Measurements from ENCODE around the gene SYNDIG1.
A peak's percentile ranks its signal among the peaks of the same experiment; 100 is the strongest.

The SYNDIG1 gene

DNA sequence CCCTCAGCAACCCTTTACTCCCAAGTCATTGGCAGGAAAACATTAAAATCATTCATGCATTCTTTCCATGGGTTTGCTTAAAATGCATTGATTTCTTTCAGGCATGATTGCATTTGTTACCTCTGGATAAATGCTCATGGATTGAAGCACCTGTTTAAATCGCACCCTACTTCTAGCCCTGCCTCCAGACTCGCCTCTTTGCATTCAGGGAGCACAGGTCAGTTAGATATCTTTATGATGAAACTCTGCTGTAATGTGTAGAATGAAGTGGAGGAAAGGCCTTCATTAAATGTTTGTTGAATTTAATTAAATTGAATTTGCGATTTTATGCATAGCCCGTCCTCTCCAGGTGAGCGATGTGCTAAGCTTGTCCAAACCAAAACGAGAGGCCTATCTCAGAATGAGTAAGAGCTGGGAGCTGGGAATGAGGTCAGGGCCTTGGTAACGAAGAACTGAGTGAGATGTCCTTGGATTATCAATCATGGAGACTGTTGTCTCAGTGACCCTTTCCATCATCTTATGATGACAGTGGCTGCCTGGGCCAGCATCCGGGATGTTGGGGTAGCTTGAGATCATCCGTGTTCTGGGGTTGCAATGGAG, 210.1 kb downstream of the SYNDIG1 start:
- DNase-seq, result no peak

GRCh38 chr20:24681634-24682495, 212.4 kb downstream of the SYNDIG1 start:
- DNase-seq, result no peak

- no peak for DNase-seq
Observed at GRCh38 chr20:24682496-24682985, 213.1 kb downstream of the SYNDIG1 start.

GRCh38 chr20:24683676-24684075, 214.2 kb downstream of the SYNDIG1 start:
- DNase-seq, result no peak

DNA sequence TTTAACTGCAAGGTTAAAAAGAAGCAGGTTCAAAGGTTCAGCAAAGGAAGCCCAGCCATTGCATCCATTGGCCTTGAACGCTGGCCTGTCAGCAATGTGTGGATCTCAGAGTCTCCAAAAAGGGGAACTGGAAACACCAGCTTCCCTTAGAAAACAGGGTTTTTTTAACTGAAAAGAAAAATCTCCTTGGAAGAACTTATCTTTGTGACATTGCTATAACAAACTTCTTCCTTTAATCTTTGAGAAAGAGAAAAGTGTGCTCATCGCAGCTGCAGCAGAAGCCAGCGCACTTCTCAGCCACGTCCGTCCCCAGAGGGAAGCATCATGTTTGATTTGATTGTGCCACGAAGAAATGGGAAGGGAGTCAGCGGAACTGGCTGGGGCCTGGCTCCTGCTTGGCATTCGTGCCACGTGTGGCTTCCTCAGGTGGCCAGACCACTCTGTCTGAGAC, 215.0 kb downstream of the SYNDIG1 start:
- peak; percentile 37 for DNase-seq

DNA sequence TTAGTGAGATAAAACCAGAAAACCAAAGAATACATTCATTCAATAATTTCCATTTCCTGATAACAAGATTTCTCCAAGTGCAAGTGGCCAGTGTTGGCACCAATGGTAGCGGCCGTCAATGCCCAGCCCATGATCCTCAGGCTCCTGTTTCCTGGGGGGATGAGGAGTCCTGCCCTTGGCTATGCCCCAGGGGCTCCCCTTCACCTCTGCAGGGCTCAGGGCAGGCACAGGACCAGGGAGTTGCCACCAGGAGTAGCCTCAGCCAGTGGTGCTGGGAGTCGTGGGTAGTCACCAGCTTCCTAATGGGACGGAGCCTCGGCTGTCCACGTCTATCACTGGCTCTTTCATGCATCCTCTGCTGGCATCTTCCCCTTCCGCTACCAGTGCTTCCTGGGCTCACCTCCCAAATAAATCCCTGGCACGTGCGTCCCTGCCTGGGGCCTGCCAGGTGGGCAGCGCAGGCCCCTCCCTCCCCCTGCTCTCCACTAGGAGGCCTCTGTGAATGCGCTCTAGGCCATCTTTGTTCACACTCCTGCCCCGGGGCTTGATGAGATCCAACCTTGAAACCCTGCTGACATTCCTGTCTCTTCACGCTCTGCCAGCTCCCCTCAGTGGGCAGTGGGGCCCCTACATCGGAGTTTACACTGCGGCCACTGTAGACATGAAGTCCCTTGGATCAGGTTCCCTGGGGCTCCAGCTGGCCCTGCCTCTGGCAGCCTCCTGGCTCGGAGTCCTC, 215.7 kb downstream of the SYNDIG1 start:
- DNase-seq, result no peak

- DNase-seq, result no peak
Observed at GRCh38 chr20:24685736-24686135, 216.3 kb downstream of the SYNDIG1 start.

DNA sequence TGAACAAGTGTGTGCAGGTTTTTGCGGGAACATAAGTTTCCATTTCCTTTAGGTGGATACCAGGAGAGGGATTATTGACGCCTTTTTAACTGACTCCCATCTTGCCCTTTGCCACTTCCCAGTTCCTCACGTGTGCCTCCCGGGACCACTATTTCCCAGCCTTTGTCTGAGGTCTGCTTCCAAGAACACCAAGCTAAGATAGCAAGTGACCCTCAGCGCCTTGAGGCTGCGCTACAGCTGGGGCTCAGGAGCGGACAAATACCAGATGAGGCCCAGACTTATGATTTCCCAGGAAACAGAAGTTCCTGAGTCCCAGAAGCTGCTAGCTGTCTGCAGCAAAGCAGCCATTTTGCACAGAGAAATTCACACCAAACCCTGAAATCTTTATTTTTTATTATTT, 216.7 kb downstream of the SYNDIG1 start:
- DNase-seq, result no peak

DNA sequence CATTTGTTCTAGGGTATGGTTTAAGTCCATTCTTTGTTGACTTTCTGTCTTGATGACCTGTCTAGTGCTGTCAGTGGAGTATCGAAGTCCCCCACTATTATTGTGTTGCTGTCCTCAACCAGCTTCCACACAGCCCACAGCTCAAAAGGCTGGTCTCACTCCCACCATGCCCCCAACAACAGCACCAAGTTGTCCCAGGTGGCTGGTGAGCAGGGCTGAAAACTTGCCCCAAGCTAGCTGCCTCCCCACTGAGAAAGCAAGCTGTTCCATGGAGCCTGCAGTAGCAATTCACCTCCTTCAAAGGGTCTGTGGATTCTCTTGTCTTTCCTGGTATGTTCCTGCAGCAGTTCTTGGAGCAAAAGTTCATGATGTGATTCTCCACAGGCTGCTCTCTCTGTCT, 221.0 kb downstream of the SYNDIG1 start:
- DNase-seq, result no peak

DNA sequence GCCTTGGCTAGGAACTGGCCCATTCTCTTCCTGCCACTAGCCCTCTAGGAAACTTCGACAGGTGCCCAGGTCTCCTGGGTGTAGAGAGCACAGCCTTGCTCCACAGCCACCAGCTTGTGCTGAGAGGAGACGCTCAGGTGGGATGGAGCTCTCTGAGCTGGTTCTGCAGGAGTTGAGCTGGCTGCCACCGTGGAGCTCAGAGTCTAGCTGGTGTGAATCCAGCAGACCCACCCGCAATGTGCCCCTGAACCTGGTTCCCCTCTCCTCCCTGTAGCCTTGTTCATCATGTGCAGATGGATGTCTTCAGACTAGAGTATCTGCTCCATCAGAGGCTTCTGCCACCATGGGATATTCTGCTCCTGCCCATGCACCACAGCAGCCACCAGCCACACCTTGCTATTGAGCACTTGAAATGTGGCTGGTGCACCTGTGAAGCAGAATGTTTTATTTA, 222.5 kb downstream of the SYNDIG1 start:
- no peak for DNase-seq

- no peak for DNase-seq
Observed at GRCh38 chr20:24692446-24693200, 223.2 kb downstream of the SYNDIG1 start.

- no peak for DNase-seq
Observed at GRCh38 chr20:24693466-24694156, 224.2 kb downstream of the SYNDIG1 start.

- no peak for DNase-seq
Observed at GRCh38 chr20:24694157-24694726, 224.8 kb downstream of the SYNDIG1 start.

DNA sequence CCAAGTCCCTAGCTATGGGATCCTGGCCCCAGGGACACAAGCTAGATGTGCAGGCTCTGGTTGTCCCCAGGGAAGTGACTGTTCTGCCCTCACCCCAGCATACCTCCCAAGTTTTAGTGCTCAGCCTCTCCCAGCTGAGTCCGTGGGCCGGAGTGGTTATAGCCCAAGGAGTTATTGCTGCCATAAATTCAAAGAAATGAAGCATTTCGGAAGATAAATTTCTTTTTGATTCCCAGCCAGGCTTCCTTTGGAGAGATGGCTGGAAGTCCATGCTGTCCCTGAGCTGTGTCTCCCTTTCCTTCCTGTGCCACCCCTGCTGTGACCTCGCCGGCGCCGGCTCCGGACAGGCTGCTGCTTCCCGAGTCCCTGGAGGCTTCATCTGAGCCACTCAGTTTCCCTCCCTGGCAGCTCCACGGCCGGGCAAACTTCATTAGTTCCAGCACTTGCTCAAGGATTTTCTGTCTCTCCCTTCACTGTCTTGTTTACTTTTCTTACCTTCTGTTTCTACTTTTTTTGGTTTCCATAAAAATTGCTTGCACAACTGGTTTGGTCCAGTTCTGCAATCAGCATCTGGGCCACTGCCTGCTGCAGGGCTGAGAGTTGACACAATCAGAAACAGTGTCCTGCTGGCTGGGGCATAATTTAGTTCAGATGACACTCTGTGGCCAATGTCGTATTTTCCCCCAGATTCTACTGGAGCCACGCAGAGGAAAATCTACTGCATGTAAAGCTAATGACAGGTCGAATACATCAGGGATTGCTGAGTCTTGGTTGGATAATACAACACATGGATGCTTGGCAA, 225.5 kb downstream of the SYNDIG1 start:
- no peak for DNase-seq

DNA sequence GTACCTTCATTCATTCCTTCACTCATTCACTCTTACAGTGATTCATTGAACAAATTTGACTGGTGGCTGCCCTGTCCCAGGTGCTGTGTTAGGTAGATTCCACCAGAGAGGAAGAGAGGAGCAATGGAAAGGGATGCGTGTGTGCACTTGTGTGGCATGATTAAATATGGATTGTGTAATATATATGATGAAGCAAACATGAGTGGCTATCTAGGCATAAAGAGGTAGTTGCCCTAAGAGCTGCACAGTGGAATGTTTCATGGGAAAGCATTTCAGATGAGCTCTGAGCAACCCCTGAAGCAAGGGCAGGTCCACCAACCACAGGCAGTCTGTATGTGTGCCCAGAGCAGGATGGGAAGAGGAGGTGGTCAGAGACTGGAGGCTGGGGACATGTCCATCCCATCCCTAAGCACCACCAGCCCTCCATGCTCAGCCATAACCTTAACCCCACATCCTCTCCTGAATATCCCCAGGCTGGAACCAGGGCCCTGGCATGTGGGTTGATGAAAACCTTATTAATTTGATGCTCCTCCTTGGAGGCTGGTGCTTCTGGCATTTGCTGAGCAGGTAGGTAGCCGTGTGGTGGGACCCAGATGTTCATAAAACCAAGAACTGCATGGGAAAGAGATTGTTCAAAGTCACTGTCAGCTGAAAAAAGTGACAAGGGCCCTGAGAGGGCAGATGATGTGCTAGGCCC, 226.2 kb downstream of the SYNDIG1 start:
- DNase-seq, result peak; percentile 2

DNA sequence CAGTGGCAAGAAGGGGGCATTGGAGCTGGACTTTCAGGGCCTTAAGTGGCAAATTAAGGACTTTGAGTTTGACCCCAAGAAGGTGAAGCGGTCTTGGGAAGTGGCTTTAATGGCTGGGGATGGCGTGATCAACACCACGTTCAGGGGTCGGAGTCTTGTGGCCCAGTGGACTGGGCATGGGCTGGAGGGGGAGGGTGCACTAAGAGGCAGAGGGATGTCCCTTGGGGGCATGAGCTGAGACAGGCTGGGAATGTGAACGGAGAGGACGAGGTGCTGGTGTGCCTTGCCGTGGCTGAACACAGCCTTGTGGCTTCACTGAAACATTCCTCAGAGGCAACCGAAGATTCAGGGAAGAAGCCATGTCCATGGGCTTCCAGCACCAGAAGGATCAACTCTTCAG, 227.0 kb downstream of the SYNDIG1 start:
- DNase-seq, result no peak

- no peak for DNase-seq
Observed at GRCh38 chr20:24697411-24697810, 228.0 kb downstream of the SYNDIG1 start.

DNA sequence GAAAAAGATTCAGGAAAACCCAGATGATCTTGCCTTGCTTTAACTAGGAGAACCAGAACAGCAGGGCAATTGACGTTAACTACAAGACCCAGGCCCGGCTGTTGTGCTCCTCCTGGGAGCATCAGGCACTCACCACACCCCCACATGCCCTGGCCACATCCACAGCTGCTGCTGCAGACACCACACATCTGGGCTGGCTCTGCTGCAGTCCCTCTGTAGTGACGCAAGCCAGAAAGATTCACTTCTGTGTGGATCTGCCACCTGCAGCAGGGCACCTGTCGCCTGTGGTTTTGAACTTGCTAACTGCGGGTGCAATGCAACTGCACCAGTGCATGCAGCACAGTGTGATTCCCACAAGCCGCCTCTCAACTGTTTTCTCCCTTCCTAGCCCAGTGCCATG, 228.8 kb downstream of the SYNDIG1 start:
- no peak for DNase-seq

GRCh38 chr20:24698706-24699206, 229.3 kb downstream of the SYNDIG1 start:
- no peak for DNase-seq
